SK-N-SH treated with all-trans-retinoic acid at 6 μM for 48 hours (cell line): ENCODE data around the gene EARS2.

Experiments
- ATAC-seq: fragments of 200-7000 bp; cut with Tn5 transposase; 3 replicates; pipeline ENCODE4 v1.9.1; 2020; ENCODE audit warnings: mild to moderate bottlenecking, moderate library complexity
- BACH2 ChIP-seq: fragments of 250-450 bp; sonication (Bioruptor Pico); IDR thresholded peaks from 2 replicates; pipeline ENCODE4 v1.9.0; 2021; ENCODE audit warnings: mild to moderate bottlenecking, borderline replicate concordance
- CSDC2 ChIP-seq: fragments of 250-450 bp; sonication (Bioruptor Pico); IDR thresholded peaks from 2 replicates; pipeline ENCODE4 v1.5.0; 2020; ENCODE audit warnings: mild to moderate bottlenecking, moderate library complexity
- ESRRG ChIP-seq: fragments of 250-450 bp; sonication (Bioruptor Pico); IDR thresholded peaks from 2 replicates; pipeline ENCODE4 v1.6.1; 2021; ENCODE audit warnings: mild to moderate bottlenecking
- GLIS3 ChIP-seq: fragments of 250-450 bp; sonication (Bioruptor Pico); IDR thresholded peaks from 2 replicates; pipeline ENCODE4 v1.5.0; 2020; ENCODE audit warnings: mild to moderate bottlenecking, moderate library complexity
- ISL1 ChIP-seq: fragments of 250-450 bp; sonication (Bioruptor Pico); IDR thresholded peaks from 2 replicates; pipeline ENCODE4 v2.1.2; 2022; ENCODE audit warnings: mild to moderate bottlenecking, moderate library complexity
- OSR1 ChIP-seq: fragments of 250-450 bp; sonication (Bioruptor Pico); IDR thresholded peaks from 2 replicates; pipeline ENCODE4 v1.8.0; 2022; ENCODE audit warnings: moderate library complexity, mild to moderate bottlenecking, inconsistent platforms
- PPARA ChIP-seq: fragments of 250-450 bp; sonication (Bioruptor Pico); IDR thresholded peaks from 2 replicates; pipeline ENCODE4 v1.5.0; 2020; ENCODE audit warnings: mild to moderate bottlenecking, borderline replicate concordance
- SNAI2 ChIP-seq: fragments of 250-450 bp; sonication (Bioruptor Pico); IDR thresholded peaks from 2 replicates; pipeline ENCODE4 v1.5.0; 2020; ENCODE audit warnings: mild to moderate bottlenecking, moderate library complexity
- TCF4 ChIP-seq: fragments of 250-450 bp; sonication (Bioruptor Pico); IDR thresholded peaks from 2 replicates; pipeline ENCODE4 v1.8.0; 2021; ENCODE audit warnings: mild to moderate bottlenecking, moderate library complexity, borderline replicate concordance
- TOX ChIP-seq: fragments of 250-450 bp; sonication (Bioruptor Pico); IDR thresholded peaks from 2 replicates; pipeline ENCODE4 v1.8.0; 2021; ENCODE audit warnings: mild to moderate bottlenecking, moderate library complexity, borderline replicate concordance
- ZC3H10 ChIP-seq: fragments of 250-450 bp; sonication (Bioruptor Pico); IDR thresholded peaks from 2 replicates; pipeline ENCODE4 v1.5.1; 2021; ENCODE audit warnings: mild to moderate bottlenecking, moderate library complexity
- ZFP3 ChIP-seq: fragments of 250-450 bp; sonication (Bioruptor Pico); IDR thresholded peaks from 2 replicates; pipeline ENCODE4 v1.5.0; 2020; ENCODE audit warnings: mild to moderate bottlenecking, moderate library complexity
- ZFP30 ChIP-seq: fragments of 450-650 bp; formaldehyde crosslinking; IDR thresholded peaks from 2 replicates; pipeline ENCODE4 v1.5.0; 2022; ENCODE audit warnings: mild to moderate bottlenecking, moderate library complexity
- ZNF565 ChIP-seq: fragments of 450-650 bp; formaldehyde crosslinking; conservative IDR thresholded peaks from 2 replicates; pipeline ENCODE4 v1.5.0; 2020; ENCODE audit warnings: low read depth, mild to moderate bottlenecking, moderate library complexity
- ZNF70 ChIP-seq: fragments of 450-650 bp; formaldehyde crosslinking; IDR thresholded peaks from 2 replicates; pipeline ENCODE4 v1.5.0; 2020; ENCODE audit warnings: mild to moderate bottlenecking, moderate library complexity
- ZNF8 ChIP-seq: fragments of 450-650 bp; formaldehyde crosslinking; IDR thresholded peaks from 2 replicates; pipeline ENCODE4 v1.5.0; 2020; ENCODE audit warnings: mild to moderate bottlenecking, moderate library complexity
- TF ChIP-seq, protein P1 (sequence below): fragments of 250-450 bp; sonication (Bioruptor Pico); IDR thresholded peaks from 2 replicates; pipeline ENCODE4 v1.5.1; 2021; ENCODE audit warnings: mild to moderate bottlenecking, moderate library complexity
- TF ChIP-seq, protein P2 (sequence below): fragments of 250-450 bp; sonication (Bioruptor Pico); IDR thresholded peaks from 2 replicates; pipeline ENCODE4 v1.5.0; 2020; ENCODE audit warnings: mild to moderate bottlenecking, moderate library complexity
- TF ChIP-seq, protein P3 (sequence below): fragments of 250-450 bp; sonication (Bioruptor Pico); IDR thresholded peaks from 2 replicates; pipeline ENCODE4 v1.8.0; 2021; ENCODE audit warnings: low read depth, mild to moderate bottlenecking, moderate library complexity, borderline replicate concordance
- TF ChIP-seq, protein P4 (sequence below): fragments of 250-450 bp; sonication (Bioruptor Pico); IDR thresholded peaks from 2 replicates; pipeline ENCODE4 v1.8.0; 2020; ENCODE audit warnings: mild to moderate bottlenecking, moderate library complexity, borderline replicate concordance

Gene EARS2

DNA sequence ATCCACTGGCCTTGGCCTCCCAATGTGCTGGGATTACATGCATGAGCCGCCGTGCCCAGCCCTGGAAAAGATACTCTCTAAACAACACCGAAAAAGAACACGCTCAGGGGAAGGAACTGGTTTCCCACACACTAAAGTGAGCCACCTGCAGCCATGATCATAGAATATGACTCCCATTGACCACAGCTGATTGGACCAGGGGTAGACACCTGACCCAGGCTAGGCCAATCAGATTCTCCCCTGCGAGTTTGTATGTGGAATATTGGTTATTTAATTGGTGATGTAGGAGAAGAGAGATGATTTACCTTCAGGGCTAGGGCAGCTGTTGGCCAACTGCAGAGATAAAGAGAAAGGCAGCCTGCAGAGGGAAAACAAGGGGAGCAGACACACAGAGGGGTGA lies 37.9 kb downstream of the EARS2 start (continued):
- TF ChIP-seq, protein P1, sequence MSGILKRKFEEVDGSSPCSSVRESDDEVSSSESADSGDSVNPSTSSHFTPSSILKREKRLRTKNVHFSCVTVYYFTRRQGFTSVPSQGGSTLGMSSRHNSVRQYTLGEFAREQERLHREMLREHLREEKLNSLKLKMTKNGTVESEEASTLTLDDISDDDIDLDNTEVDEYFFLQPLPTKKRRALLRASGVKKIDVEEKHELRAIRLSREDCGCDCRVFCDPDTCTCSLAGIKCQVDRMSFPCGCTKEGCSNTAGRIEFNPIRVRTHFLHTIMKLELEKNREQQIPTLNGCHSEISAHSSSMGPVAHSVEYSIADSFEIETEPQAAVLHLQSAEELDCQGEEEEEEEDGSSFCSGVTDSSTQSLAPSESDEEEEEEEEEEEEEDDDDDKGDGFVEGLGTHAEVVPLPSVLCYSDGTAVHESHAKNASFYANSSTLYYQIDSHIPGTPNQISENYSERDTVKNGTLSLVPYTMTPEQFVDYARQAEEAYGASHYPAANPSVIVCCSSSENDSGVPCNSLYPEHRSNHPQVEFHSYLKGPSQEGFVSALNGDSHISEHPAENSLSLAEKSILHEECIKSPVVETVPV (CRISPR knock-in tag) = no peak
- TF ChIP-seq ZNF70 (CRISPR knock-in tag) (no peak), PPARA (CRISPR knock-in tag) (no peak), TCF4 (CRISPR knock-in tag) (no peak), ZNF8 (CRISPR knock-in tag) (no peak), BACH2 (no peak), ESRRG (CRISPR knock-in tag) (no peak), CSDC2 (CRISPR knock-in tag) (no peak), ZFP30 (CRISPR knock-in tag) (no peak)

DNA sequence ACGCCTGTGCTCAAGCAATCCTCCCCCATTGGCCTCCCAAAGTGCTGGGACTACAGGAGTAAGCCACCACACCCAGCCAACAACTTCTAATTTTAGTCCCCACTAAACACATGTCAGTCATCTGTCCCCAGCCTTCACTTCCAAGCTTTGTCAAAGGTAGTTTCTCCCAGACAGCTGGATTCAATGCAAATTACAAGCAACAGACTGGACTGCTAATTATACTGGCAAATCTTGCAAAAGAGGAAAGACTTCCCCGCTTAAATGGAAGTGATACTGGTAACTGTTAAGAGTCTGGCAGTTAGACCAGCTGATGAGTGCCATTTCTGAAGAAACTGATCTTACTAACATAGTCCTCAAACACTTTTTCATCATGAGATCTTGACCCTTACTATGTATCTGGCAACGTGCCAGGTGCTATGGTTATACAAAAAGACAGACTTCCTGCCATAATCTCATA lies 38.7 kb downstream of the EARS2 start:
- TF ChIP-seq ZFP3 (CRISPR knock-in tag) = no peak
- TF ChIP-seq, protein P1 (CRISPR knock-in tag) = no peak
- TF ChIP-seq OSR1 (CRISPR knock-in tag) = no peak
- TF ChIP-seq TCF4 (CRISPR knock-in tag) = no peak
- no peak for TF ChIP-seq GLIS3 (CRISPR knock-in tag)
- TF ChIP-seq, protein P2, sequence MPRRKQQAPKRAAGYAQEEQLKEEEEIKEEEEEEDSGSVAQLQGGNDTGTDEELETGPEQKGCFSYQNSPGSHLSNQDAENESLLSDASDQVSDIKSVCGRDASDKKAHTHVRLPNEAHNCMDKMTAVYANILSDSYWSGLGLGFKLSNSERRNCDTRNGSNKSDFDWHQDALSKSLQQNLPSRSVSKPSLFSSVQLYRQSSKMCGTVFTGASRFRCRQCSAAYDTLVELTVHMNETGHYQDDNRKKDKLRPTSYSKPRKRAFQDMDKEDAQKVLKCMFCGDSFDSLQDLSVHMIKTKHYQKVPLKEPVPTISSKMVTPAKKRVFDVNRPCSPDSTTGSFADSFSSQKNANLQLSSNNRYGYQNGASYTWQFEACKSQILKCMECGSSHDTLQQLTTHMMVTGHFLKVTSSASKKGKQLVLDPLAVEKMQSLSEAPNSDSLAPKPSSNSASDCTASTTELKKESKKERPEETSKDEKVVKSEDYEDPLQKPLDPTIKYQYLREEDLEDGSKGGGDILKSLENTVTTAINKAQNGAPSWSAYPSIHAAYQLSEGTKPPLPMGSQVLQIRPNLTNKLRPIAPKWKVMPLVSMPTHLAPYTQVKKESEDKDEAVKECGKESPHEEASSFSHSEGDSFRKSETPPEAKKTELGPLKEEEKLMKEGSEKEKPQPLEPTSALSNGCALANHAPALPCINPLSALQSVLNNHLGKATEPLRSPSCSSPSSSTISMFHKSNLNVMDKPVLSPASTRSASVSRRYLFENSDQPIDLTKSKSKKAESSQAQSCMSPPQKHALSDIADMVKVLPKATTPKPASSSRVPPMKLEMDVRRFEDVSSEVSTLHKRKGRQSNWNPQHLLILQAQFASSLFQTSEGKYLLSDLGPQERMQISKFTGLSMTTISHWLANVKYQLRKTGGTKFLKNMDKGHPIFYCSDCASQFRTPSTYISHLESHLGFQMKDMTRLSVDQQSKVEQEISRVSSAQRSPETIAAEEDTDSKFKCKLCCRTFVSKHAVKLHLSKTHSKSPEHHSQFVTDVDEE (CRISPR knock-in tag) = no peak
- TF ChIP-seq, protein P3, sequence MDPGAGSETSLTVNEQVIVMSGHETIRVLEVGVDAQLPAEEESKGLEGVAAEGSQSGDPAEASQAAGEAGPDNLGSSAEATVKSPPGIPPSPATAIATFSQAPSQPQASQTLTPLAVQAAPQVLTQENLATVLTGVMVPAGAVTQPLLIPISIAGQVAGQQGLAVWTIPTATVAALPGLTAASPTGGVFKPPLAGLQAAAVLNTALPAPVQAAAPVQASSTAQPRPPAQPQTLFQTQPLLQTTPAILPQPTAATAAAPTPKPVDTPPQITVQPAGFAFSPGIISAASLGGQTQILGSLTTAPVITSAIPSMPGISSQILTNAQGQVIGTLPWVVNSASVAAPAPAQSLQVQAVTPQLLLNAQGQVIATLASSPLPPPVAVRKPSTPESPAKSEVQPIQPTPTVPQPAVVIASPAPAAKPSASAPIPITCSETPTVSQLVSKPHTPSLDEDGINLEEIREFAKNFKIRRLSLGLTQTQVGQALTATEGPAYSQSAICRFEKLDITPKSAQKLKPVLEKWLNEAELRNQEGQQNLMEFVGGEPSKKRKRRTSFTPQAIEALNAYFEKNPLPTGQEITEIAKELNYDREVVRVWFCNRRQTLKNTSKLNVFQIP (CRISPR knock-in tag) = no peak
- no peak for TF ChIP-seq BACH2
- TF ChIP-seq SNAI2 (CRISPR knock-in tag) = no peak
- TF ChIP-seq, protein P4, sequence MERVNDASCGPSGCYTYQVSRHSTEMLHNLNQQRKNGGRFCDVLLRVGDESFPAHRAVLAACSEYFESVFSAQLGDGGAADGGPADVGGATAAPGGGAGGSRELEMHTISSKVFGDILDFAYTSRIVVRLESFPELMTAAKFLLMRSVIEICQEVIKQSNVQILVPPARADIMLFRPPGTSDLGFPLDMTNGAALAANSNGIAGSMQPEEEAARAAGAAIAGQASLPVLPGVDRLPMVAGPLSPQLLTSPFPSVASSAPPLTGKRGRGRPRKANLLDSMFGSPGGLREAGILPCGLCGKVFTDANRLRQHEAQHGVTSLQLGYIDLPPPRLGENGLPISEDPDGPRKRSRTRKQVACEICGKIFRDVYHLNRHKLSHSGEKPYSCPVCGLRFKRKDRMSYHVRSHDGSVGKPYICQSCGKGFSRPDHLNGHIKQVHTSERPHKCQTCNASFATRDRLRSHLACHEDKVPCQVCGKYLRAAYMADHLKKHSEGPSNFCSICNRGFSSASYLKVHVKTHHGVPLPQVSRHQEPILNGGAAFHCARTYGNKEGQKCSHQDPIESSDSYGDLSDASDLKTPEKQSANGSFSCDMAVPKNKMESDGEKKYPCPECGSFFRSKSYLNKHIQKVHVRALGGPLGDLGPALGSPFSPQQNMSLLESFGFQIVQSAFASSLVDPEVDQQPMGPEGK (CRISPR knock-in tag) = no peak
- TF ChIP-seq ZFP30 (CRISPR knock-in tag) = no peak
- TF ChIP-seq CSDC2 (CRISPR knock-in tag) = no peak
- TF ChIP-seq ZNF565 (CRISPR knock-in tag) = no peak
- no peak for TF ChIP-seq TOX (CRISPR knock-in tag)
- TF ChIP-seq ZNF8 (CRISPR knock-in tag) = no peak
- no peak; the same call in 2 of the 3 replicates for ATAC-seq

DNA sequence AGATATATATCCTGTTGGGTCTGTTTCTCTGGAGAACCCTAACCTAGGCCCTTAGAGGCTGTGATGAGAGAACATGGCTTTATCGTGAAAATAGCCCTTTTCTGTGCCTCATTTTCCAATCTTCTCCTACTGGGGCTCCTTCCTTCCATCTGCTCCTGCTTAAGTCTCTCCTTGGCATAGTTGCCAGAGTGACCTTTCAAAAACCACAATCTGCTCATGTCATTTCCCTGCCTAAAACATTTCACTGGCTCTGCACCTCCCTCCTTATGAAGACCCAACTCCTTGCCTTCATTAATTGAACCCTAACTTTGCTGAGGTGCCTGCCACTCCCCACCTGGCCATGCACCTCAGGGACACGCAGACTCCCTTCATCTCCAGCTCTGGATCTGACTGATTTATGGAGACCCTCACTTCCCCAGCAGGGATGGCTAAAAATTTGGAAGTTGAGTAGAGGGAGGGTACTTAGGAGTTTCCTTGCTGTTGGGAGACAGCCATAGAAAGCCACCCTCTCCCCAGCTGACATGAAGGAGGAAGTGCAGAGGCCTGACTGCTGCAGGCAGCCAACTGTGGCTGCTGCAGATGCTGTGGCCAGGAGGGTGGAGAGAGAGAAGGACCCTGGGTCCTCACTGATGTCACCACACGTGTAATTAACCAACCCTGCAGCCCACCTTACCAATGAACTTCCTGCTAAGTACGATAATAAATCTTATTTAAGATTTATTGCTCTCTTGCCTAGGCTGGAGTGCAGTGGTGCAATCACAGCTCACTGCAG lies 40.6 kb downstream of the EARS2 start:
- TF ChIP-seq, protein P1 (CRISPR knock-in tag) = no peak
- no peak for TF ChIP-seq ISL1 (CRISPR knock-in tag)
- no peak for TF ChIP-seq GLIS3 (CRISPR knock-in tag)
- TF ChIP-seq BACH2 = no peak
- TF ChIP-seq ZC3H10 (CRISPR knock-in tag) = no peak
- TF ChIP-seq ZFP30 (CRISPR knock-in tag) = no peak
- TF ChIP-seq OSR1 (CRISPR knock-in tag) = no peak
- ATAC-seq = no peak
